Sigmoid colon (tissue), 7 donors: Measurements from ENCODE around the gene ARHGEF19. TPM values are rescaled to one million over a fixed set of nuclear protein-coding genes. Genes with fewer than 3 reads are reported as not detected.
A peak's percentile ranks its signal among the peaks of the same experiment; 100 is the strongest.

Experiments
- DNase-seq: peaks from one replicate; pipeline ENCODE4 v3.0.0-alpha.2; 2019
- H3K27ac ChIP-seq, 4 donors: fragments of 200-600 bp; sonication (generic); one replicate each; pipeline ENCODE4 v1.5.1; 2016 to 2019; ENCODE audit warnings: mild to moderate bottlenecking in 1 of 4
- H3K27me3 ChIP-seq, 3 donors: fragments of 200-600 bp; sonication (generic); one replicate each; pipeline ENCODE4 v1.5.1; 2019; ENCODE audit warnings: mild to moderate bottlenecking in 1 of 3
- H3K36me3 ChIP-seq, 4 donors: fragments of 200-600 bp; sonication (generic); one replicate each; pipeline ENCODE4 v1.5.1; 2016 to 2019
- H3K4me1 ChIP-seq, 4 donors: fragments of 200-600 bp; sonication (generic); one replicate each; pipeline ENCODE4 v1.5.1; 2017 to 2019
- H3K4me3 ChIP-seq, 4 donors: fragments of 200-600 bp; sonication (generic); one replicate each; pipeline ENCODE4 v1.5.1; 2017 to 2019; ENCODE audit warnings: mild to moderate bottlenecking in 2 of 4, moderate library complexity in 1 of 4
- H3K9me3 ChIP-seq, 4 donors: fragments of 200-600 bp in 3 of 4; sonication (generic) in 3 of 4; one replicate each; pipeline versions ENCODE4 v1.5.1 to v1.6.1; 2013 to 2019
- CTCF ChIP-seq, 4 experiments: fragments of 450-650 bp in 3 of 4; fragments of 200-600 bp in 1 of 4; IDR thresholded peaks; one replicate each; pipeline ENCODE4 v1.5.1; 2016 to 2019; ENCODE audit warnings: antibody characterized with exemption in 4 of 4, mild to moderate bottlenecking in 3 of 4, moderate library complexity in 2 of 4
- EP300 ChIP-seq, 4 donors: sonication (generic); formaldehyde crosslinking; IDR thresholded peaks; one replicate each; pipeline ENCODE4 v1.6.1; 2017; ENCODE audit warnings: antibody characterized with exemption in 4 of 4
- POLR2A ChIP-seq, 2 donors: fragments of 450-650 bp; IDR thresholded peaks; one replicate each; pipeline ENCODE4 v1.6.1; 2016; ENCODE audit warnings: antibody characterized with exemption in 2 of 2, mild to moderate bottlenecking in 2 of 2, moderate library complexity in 2 of 2
- POLR2AphosphoS5 ChIP-seq, 4 donors: sonication (generic); formaldehyde crosslinking; IDR thresholded peaks; one replicate each; pipeline ENCODE4 v1.6.1; 2017; ENCODE audit warnings: antibody characterized with exemption in 4 of 4
- WGBS, 2 donors: extraction: QIAGEN DNeasy Blood & Tissue Kit; methylation state at CpG; one replicate each; pipeline ENCODE4 v1.1.7; 2013; 5-methylcytosine and 5-hydroxymethylcytosine counted together
- intact Hi-C: fragments of 100-400 bp; cut with DNase I; formaldehyde crosslinking; loops from one replicate; pipeline ENCODE4 v1.15.1; 2023
- polyA plus RNA-seq, 3 donors: library from polyadenylated mRNA; stranded (reverse); fragments of 200-250 nt; gene quantifications; one replicate each; pipeline ENCODE4 v1.2.3, GENCODE V29; 2013
- total RNA-seq, 4 donors: library from RNA; depleted of rRNA; stranded (reverse); fragments of >200 nt; gene quantifications; one replicate each; pipeline ENCODE4 v1.1.0, GENCODE V29; 2016
- donor health status: healthy with polysubstance abuse.
- donor health status: Bipolar disorder and iron deficiency.
- donor health status: healthy.

The ARHGEF19 gene
- total and polyA plus RNA-seq, 7 donors: 2.5 to 10.8 (median 4.0) TPM; not detected in 1

DNA sequence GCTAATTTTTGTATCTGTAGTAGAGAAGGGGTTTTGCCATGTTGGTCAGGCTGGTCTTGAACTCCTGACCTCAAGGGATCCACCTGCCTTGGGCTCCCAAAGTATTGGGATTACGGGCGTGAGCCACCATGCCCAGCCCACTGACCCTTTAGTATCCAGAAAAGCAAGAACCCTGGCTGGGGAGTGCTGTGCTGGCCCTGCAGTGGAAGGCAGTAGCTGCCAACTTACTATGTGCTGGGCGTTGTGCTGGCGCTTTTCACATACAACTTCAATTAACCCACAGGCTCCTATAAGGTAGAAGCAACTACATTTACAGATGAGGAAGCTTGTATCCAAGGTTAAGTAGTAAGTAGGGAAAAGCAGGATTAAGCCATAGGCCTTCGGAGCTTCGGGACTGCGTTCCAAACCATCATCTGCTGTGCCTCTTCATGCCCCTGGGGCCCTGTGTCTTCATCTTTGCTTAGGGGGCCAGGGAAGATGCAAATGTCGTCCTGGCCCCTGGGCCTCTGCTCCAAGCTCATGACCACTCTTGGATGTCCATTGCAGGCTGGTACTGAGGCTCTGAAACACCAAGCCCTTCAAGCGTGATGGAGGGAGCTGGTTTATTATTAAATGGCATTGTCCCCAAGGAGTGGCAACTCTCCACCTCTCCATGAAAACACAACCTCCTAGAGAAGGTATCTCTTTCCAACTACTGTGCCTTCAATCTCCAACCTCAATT, 33.2 kb upstream of the ARHGEF19 start:
- H3K36me3 ChIP-seq: peaks cover 0 to 15% (median 7%) of the 10 kb centered on the region in 4 donors
- H3K27ac ChIP-seq: no peak overlapping the region
- no peaks in the 10 kb centered on the region for H3K27me3 ChIP-seq
- H3K9me3 ChIP-seq: no peaks in the 10 kb centered on the region
- no peak overlapping the region for H3K4me3 ChIP-seq
- no peak for DNase-seq
- WGBS, 2 donors: 94 to 95% methylated on average over 9 of the region's 9 CpGs
- no peak for TF ChIP-seq EP300 (IDR thresholded peaks at IDR 0.05)
- TF ChIP-seq CTCF (IDR thresholded peaks at IDR 0.05): no peak
- TF ChIP-seq POLR2A (IDR thresholded peaks at IDR 0.05): no peak
- TF ChIP-seq POLR2AphosphoS5 (IDR thresholded peaks at IDR 0.05): no peak
- H3K4me1 ChIP-seq: peaks cover 0 to 47% (median 39%) of the 10 kb centered on the region in 4 donors
- intact Hi-C loops: loop anchor here (2.0 to 5.0 kb wide), 2 partner anchors 107 to 167 kb away; partner anchors contain the start of gene FBXO42

DNA sequence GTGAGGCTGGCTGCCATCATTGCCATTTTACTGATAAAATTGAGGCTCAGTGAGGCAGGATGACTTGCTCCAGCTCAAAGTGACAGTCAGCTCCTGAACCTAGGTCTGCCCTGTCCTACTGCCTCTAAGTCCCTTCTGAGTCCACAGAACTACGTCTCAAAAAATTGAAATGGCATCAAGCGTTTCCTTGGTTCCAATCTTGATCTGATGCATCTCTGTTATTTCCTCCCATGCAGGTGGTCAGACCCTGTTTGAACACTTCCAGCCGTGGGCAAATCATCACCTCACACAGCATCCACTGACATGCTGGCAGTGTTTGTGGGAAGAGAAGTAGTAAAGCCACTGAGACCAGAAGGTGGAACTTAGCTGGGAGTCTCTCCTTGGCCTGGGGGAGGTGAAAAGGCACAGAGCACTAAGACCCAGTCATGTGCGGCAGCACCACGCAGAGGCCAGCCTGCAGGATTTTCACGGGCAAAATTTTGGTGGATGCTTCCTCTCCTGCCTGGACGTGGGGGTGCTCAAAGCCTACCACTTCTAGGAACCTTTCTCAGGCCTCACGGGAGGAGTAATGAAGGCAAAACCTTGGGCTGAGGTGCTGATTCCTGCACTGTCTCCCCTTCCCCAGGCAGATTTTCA, 32.3 kb upstream of the ARHGEF19 start:
- DNase-seq: no peak
- WGBS, 2 donors: 84 to 85% methylated on average over 8 of the region's 8 CpGs
- no peak overlapping the region for H3K27ac ChIP-seq
- intact Hi-C loops: loop anchor here (5.0 kb wide), 2 partner anchors 57 to 108 kb away; partner anchors contain the start of gene FBXO42
- H3K9me3 ChIP-seq: no peaks in the 10 kb centered on the region
- H3K36me3 ChIP-seq: peaks cover 0 to 11% (median 7%) of the 10 kb centered on the region in 4 donors
- H3K4me3 ChIP-seq: no peak overlapping the region
- H3K27me3 ChIP-seq: no peaks in the 10 kb centered on the region
- peaks cover 0 to 39% (median 30%) of the 10 kb centered on the region in 4 donors for H3K4me1 ChIP-seq
- TF ChIP-seq EP300 (IDR thresholded peaks at IDR 0.05) (no peak), CTCF (IDR thresholded peaks at IDR 0.05) (no peak), POLR2AphosphoS5 (IDR thresholded peaks at IDR 0.05) (no peak), POLR2A (IDR thresholded peaks at IDR 0.05) (no peak)

DNA sequence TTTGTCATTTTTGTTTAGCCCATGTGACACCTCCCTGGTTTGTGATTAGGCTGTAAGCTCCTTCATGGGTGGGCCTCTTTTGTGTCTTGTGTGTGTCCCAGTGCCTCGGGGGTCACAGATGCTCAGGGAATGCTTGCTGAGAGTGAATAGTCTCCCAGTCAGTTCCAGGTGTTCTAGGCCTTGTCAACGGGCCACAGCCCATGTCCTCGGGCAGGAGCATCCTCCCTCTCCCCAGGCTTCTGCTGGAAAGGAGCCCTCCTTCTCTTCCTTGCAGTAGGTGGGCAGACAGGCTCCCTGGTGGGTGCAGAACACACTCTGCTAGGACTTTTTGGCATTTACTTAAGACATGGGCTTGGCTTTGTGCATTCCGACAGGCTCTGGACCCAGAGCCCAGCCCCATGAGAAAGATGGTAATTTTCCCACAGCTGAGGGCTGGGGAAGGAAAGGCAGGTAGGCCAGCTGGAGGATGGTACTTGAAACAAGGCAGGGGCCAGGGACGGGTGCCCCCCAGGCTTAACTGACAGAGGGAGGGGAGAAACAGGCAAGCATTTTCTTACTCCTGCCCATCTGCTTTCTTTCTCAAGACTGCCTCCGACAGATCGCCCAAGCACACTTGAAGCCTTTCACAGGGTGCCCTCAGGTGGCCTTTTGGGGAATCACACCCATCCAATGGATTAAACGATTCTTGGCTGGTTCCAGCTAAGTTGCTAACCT, 31.6 kb upstream of the ARHGEF19 start:
- intact Hi-C loops: loop anchor here (5.0 kb wide), 1 partner anchor 57 kb away; no protein-coding TSS in a partner anchor
- no peaks in the 10 kb centered on the region for H3K9me3 ChIP-seq
- 32 to 38% methylated on average over 8 of the region's 8 CpGs for WGBS, 2 donors
- DNase-seq: peak; percentile 90
- H3K4me1 ChIP-seq: peaks cover 0 to 32% (median 23%) of the 10 kb centered on the region in 4 donors
- H3K4me3 ChIP-seq: no peak overlapping the region
- H3K27me3 ChIP-seq: no peaks in the 10 kb centered on the region
- no peak for TF ChIP-seq POLR2A (IDR thresholded peaks at IDR 0.05)
- TF ChIP-seq CTCF (IDR thresholded peaks at IDR 0.05): peak; percentile 64 to 84 (median 82)
- peak; percentile 23 to 70 (median 46) for TF ChIP-seq POLR2AphosphoS5 (IDR thresholded peaks at IDR 0.05)
- peak overlapping the region in 3 of 4 donors; percentile 19 to 37 (median 19) for H3K27ac ChIP-seq
- H3K36me3 ChIP-seq: peaks cover 0 to 11% (median 7%) of the 10 kb centered on the region in 4 donors

GRCh38 chr1:16243215-16243610, 30.8 kb upstream of the ARHGEF19 start:
- no peak overlapping the region for H3K4me3 ChIP-seq
- no peak for TF ChIP-seq POLR2A (IDR thresholded peaks at IDR 0.05)
- TF ChIP-seq POLR2AphosphoS5 (IDR thresholded peaks at IDR 0.05): no peak
- no peak for TF ChIP-seq EP300 (IDR thresholded peaks at IDR 0.05)
- no peak for TF ChIP-seq CTCF (IDR thresholded peaks at IDR 0.05)
- H3K9me3 ChIP-seq: no peaks in the 10 kb centered on the region
- 64 to 79% methylated on average over 8 of the region's 8 CpGs for WGBS, 2 donors
- DNase-seq: peak; percentile 64
- intact Hi-C loops: loop anchor here (5.0 kb wide), 1 partner anchor 56 kb away; no protein-coding TSS in a partner anchor
- H3K27me3 ChIP-seq: no peaks in the 10 kb centered on the region
- no peak overlapping the region for H3K27ac ChIP-seq
- H3K36me3 ChIP-seq: peaks cover 0 to 11% (median 7%) of the 10 kb centered on the region in 4 donors
- H3K4me1 ChIP-seq: peaks cover 0 to 23% (median 15%) of the 10 kb centered on the region in 4 donors
